Natural killer cell (primary cell): ENCODE results near the gene CSF2RB. TPM values are rescaled to one million over a fixed set of nuclear protein-coding genes. Genes with fewer than 3 reads are reported as not detected.

Experiments used
- ATAC-seq, 3 donors: fragments of 150-1000 bp in 2 of 3; fragments of 200-7000 bp in 1 of 3; cut with Tn5 transposase; 1 replicate in 1 of 3; 2 replicates in 2 of 3; pipeline ENCODE4 v1.10.0; 2021; ENCODE audit warnings: mild to moderate bottlenecking in 2 of 3, moderate library complexity in 2 of 3
- DNase-seq, 2 donors: peaks; one replicate each; pipeline versions ENCODE4 v3.0.0 to v3.0.0-alpha.2; 2013 to 2021; ENCODE audit warnings: mixed read lengths in 1 of 2
- H3K27ac ChIP-seq: one replicate; pipeline ENCODE4 v1.5.1; 2013; ENCODE audit warnings: mild to moderate bottlenecking, low read length
- H3K27me3 ChIP-seq: one replicate; pipeline ENCODE4 v1.6.1; 2013; ENCODE audit warnings: low read length; ENCODE audit not compliant: control insufficient read depth, insufficient read depth
- H3K36me3 ChIP-seq: one replicate; pipeline ENCODE4 v1.6.1; 2013; ENCODE audit warnings: low read length; ENCODE audit not compliant: control insufficient read depth, insufficient read depth
- H3K4me1 ChIP-seq: one replicate; pipeline ENCODE4 v1.6.1; 2013; ENCODE audit warnings: low read length; ENCODE audit not compliant: control insufficient read depth, insufficient read depth
- H3K4me3 ChIP-seq: one replicate; pipeline ENCODE4 v1.5.1; 2013; ENCODE audit warnings: low read length
- H3K9me3 ChIP-seq: one replicate; pipeline ENCODE4 v1.6.1; 2013; ENCODE audit warnings: low read length; ENCODE audit not compliant: control insufficient read depth, insufficient read depth
- H3K27ac Mint-ChIP-seq, 2 donors: one replicate each; pipeline ENCODE4 v1.8.0; 2022; ENCODE audit warnings: mild to moderate bottlenecking in 2 of 2, mixed read lengths in 2 of 2, moderate library complexity in 1 of 2
- H3K27me3 Mint-ChIP-seq, 2 donors: one replicate each; pipeline ENCODE4 v1.8.0; 2022; ENCODE audit warnings: low read depth in 2 of 2, mixed read lengths in 2 of 2
- H3K36me3 Mint-ChIP-seq: one replicate; pipeline ENCODE4 v1.8.0; 2022; ENCODE audit warnings: mixed read lengths
- H3K4me1 Mint-ChIP-seq, 2 donors: one replicate each; pipeline ENCODE4 v1.8.0; 2022; ENCODE audit warnings: mixed read lengths in 2 of 2
- H3K4me3 Mint-ChIP-seq: one replicate; pipeline ENCODE4 v1.8.0; 2022; ENCODE audit warnings: mild to moderate bottlenecking, moderate library complexity, mixed read lengths
- H3K9me3 Mint-ChIP-seq, 2 donors: one replicate each; pipeline ENCODE4 v1.8.0; 2022; ENCODE audit warnings: mixed read lengths in 2 of 2
- WGBS: methylation state at CpG from one replicate; pipeline ENCODE4 v1.1.7; 2013; ENCODE audit warnings: missing lambda C conversion rate; ENCODE audit not compliant: insufficient coverage; 5-methylcytosine and 5-hydroxymethylcytosine counted together
- intact Hi-C: fragments of 100-400 bp; cut with micrococcal nuclease; formaldehyde crosslinking; loops from one replicate; pipeline ENCODE4 v1.14.2; 2022
- total RNA-seq, 4 donors: library from RNA; stranded (reverse); fragments of 120-200 nt in 1 of 4; gene quantifications; one replicate each; pipeline versions ENCODE4 v1.2.3 to v1.2.4, GENCODE V29; 2013 to 2022
- TF ChIP-seq, protein P1 (sequence below): fragments of 200-600 bp; IDR thresholded peaks from one replicate; pipeline ENCODE4 v1.8.0; 2022; ENCODE audit warnings: antibody characterized with exemption

CSF2RB gene
- total RNA-seq, 3 donors from 2014 or later (not counting 1 experiment from before 2014, with no cell fraction given): 3.8 to 274 (median 8.2) TPM

DNA sequence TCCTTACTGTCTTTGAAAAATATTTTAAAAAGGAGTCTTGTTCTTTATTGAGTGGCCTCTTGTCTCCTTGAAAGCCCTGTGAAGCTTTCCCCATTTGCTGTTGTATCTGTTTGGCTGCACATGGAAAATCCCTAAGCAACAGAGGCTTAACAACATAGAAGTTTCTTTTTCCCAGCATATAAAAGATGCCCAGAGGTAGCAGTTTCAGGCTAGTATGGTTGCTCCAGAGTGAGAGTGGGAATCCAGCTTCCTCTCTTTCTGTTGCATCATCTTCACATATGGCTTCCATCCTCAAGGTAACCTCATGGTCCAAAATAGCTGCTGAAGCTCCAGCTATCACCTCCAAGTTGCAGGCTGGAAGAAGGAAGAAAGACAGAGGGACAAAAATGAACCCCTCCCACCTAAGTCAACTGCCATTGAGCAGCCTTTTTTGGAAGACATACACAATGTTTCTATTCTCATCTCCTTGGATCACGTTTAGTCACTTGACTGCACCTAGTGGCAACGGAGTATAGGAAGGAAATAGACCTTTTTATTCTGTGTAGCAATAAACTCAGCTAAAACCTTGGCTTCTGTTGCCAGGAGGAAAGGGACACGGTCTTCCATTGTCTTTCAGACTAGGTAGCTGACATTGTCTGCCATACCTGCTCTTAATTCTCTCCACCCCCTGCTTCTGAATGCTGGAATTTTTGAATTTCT is 5.3 kb downstream of the CSF2RB start:
- H3K9me3 ChIP-seq: no peaks in the 10 kb centered on the region
- H3K27me3 Mint-ChIP-seq: peaks cover 20 to 22% of the 10 kb centered on the region in 2 donors
- H3K27ac Mint-ChIP-seq: no peak overlapping the region
- no peak overlapping the region for H3K4me3 Mint-ChIP-seq
- H3K4me3 ChIP-seq: no peak overlapping the region
- DNase-seq (no peak), ATAC-seq (no peak)
- WGBS: 86% methylated on average over 3 of the region's 3 CpGs
- H3K4me1 Mint-ChIP-seq: no peaks in the 10 kb centered on the region
- peaks cover 7% of the 10 kb centered on the region for H3K4me1 ChIP-seq
- TF ChIP-seq, protein P1, sequence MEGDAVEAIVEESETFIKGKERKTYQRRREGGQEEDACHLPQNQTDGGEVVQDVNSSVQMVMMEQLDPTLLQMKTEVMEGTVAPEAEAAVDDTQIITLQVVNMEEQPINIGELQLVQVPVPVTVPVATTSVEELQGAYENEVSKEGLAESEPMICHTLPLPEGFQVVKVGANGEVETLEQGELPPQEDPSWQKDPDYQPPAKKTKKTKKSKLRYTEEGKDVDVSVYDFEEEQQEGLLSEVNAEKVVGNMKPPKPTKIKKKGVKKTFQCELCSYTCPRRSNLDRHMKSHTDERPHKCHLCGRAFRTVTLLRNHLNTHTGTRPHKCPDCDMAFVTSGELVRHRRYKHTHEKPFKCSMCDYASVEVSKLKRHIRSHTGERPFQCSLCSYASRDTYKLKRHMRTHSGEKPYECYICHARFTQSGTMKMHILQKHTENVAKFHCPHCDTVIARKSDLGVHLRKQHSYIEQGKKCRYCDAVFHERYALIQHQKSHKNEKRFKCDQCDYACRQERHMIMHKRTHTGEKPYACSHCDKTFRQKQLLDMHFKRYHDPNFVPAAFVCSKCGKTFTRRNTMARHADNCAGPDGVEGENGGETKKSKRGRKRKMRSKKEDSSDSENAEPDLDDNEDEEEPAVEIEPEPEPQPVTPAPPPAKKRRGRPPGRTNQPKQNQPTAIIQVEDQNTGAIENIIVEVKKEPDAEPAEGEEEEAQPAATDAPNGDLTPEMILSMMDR: no peak
- no peak overlapping the region for H3K27ac ChIP-seq
- H3K36me3 Mint-ChIP-seq: no peaks in the 10 kb centered on the region
- no peaks in the 10 kb centered on the region for H3K27me3 ChIP-seq
- intact Hi-C loops: no loop called here
- no peaks in the 10 kb centered on the region for H3K36me3 ChIP-seq
- no peaks in the 10 kb centered on the region for H3K9me3 Mint-ChIP-seq

DNA sequence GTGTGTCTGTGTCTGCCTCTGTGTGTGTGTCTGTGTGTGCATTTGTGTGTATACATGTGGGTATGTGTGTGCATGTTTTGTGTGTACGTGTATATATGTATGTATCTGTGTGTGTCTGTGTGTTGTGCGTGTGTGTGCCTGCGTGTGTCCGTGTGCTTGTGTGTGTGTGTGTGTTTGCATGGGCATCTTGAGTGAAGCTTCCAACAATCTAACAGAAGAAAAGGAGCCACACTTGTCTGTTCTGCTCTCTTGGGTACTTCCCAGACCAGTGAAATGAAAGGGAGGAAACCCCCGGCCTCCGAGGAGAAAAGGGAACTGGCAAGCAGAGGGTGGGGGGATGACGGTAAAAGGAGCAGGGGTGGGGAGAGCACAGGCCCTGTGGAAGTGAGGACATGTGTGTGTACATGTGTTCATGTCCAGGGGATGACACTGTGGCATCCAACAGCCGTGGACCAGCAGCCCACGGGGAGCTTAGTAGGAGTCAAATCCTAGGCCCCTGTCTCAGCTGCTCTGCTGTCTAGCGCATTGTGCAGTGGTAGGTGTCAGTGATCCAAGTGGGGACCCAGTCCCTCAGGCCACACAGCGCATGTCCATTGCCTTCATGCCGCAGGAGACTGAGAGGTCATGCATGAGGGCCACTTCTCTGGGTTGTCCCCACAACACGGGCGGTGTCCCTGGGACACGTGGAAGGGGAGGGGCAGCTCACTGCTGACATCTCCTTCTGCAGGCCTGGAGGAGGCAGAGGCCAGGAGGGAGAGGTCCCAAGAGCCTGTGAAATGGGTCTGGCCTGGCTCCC is 8.1 kb downstream of the CSF2RB start:
- Mint-ChIP-seq H3K27ac (no peak overlapping the region), H3K36me3 (no peaks in the 10 kb centered on the region), H3K27me3 (peaks cover 15 to 19% of the 10 kb centered on the region in 2 donors), H3K4me1 (no peaks in the 10 kb centered on the region), H3K9me3 (no peaks in the 10 kb centered on the region), H3K4me3 (no peak overlapping the region)
- Histone ChIP-seq H3K9me3 (no peaks in the 10 kb centered on the region), H3K27ac (no peak overlapping the region), H3K4me3 (no peak overlapping the region), H3K36me3 (no peaks in the 10 kb centered on the region), H3K4me1 (peaks cover 7% of the 10 kb centered on the region), H3K27me3 (no peaks in the 10 kb centered on the region)
- intact Hi-C loops: no loop called here
- 58% methylated on average over 15 of the region's 15 CpGs for WGBS
- TF ChIP-seq, protein P1: no peak
- DNase-seq (peak in 1 of 2 donors; percentile 14), ATAC-seq (peak in 1 of 3 donors; percentile 78)

GRCh38 chr22:36922105-36922608 is 8.7 kb downstream of the CSF2RB start:
- WGBS: 89% methylated on average over 10 of the region's 10 CpGs
- Mint-ChIP-seq H3K4me3 (no peak overlapping the region), H3K9me3 (no peaks in the 10 kb centered on the region), H3K27ac (no peak overlapping the region), H3K4me1 (no peaks in the 10 kb centered on the region), H3K27me3 (peaks cover 15 to 16% of the 10 kb centered on the region in 2 donors), H3K36me3 (no peaks in the 10 kb centered on the region)
- H3K9me3 ChIP-seq: no peaks in the 10 kb centered on the region
- no peaks in the 10 kb centered on the region for H3K36me3 ChIP-seq
- H3K4me1 ChIP-seq: peaks cover 7% of the 10 kb centered on the region
- no peak overlapping the region for H3K27ac ChIP-seq
- TF ChIP-seq, protein P1: no peak
- ATAC-seq (no peak), DNase-seq (no peak)
- intact Hi-C loops: no loop called here
- no peak overlapping the region for H3K4me3 ChIP-seq
- no peaks in the 10 kb centered on the region for H3K27me3 ChIP-seq
